Fibroblast of the conjunctiva (primary cell): ENCODE results near the gene TLL1.

Source experiments
- DNase-seq: peaks from one replicate; pipeline ENCODE4 v3.0.0-alpha.2; 2010; ENCODE audit warnings: low read depth

Gene TLL1

GRCh38 chr4:165872461-165873297 lies at the start of gene TLL1:
Gene TLL1 (plus strand): TSS chr4:165873237. CDS start chr4:165873905, 668 bp downstream.
- no peak for DNase-seq

GRCh38 chr4:165826166-165826565 lies 46.9 kb upstream of the TLL1 start:
- no peak for DNase-seq

DNA sequence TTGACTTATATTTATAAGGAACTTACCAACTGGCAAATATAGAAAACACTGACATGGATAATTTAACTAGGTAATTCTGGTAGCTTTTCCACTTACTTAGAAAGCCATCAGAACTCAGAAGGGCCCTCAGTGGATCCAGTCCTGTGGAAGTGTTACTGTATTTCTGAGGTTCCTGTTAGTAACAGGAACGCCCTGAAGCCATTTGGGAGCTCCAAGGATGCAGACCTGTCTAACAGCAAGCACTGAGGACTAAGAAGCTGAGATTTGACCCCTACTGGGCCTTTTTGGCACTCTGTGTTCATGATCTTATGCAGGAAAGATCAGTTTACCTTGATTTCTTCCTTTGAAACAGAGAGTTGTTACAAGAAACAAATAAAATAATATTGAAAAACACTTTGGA lies 46.0 kb upstream of the TLL1 start:
- DNase-seq: no peak

DNA sequence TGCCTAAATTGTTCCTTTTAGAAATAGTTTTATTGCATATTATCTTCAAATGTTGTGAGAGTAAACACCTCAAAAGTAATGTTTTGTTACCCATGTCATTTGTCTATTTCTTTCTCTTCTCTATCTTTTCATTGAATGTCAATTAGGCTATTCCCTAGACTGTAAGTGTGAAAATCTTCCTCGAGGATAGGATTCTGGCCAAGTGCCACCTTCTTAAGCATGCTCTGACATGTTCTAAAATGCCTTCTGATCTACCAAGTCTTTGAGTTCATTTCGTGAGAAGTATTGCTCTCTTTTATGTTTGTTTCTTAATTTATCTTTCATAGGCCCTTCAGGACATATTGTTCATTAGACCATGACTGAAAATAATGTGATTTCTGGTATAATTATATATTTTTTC lies 44.1 kb upstream of the TLL1 start:
- no peak for DNase-seq

GRCh38 chr4:165834116-165834515 lies 38.9 kb upstream of the TLL1 start:
- no peak for DNase-seq

DNA sequence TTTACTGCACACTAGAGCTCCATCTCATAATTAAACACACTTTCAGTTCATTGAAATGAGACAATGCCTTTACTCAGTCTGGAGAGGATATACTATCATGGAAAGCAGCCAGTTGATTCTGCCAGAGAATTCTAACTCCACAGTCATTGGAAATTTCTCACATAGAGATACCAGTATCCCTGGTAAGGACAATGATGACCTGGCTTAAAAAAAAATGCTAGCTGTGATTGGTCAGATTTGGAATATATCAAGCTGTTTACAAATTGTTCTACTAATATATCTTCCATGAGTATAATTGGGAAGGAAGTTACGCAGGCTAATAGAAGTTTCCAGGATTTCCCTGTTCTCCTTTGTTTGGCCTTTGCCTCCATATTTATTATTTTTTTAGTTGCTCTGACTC lies 34.5 kb upstream of the TLL1 start:
- DNase-seq: no peak

GRCh38 chr4:165839615-165840333 lies 33.3 kb upstream of the TLL1 start:
- DNase-seq: no peak

GRCh38 chr4:165842684-165843083 lies 30.4 kb upstream of the TLL1 start:
- no peak for DNase-seq

- DNase-seq: no peak
Measured at GRCh38 chr4:165844161-165844560, 28.9 kb upstream of the TLL1 start.

DNA sequence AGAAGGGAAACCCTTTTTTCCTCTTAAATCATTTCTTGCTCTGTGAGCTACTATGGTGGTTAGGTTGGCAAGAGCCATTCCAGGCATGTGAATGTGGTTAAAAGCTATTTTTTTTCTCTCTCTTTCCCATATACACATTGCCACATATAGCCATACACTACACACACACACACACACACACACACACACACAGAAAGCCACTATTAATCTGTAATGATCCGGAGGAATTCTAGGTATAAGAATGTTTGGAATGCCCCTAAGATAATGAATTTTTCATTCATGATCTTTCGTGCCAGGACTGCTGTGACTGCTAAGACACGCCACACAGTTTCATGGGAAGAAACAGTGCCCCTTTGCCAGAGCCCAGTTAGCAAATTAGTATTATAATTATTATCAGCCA lies 21.8 kb upstream of the TLL1 start:
- no peak for DNase-seq

DNA sequence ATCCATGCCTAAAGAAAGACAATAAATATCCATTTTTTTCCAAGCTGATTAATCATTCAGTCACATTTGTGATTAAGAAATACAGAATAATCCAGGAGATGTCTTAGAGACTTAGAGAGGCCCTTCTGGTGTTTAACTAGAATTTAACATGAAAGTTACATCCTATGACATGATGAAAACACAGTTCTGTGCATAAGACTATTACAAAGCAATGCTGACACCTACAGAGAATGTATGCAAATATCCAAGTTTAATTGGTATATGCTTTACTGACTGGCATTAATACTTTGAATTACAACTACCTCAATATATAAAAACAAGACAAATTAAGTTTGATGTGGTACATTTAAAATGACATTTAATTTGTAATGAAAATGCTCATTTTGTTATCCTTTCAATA lies 17.8 kb upstream of the TLL1 start:
- no peak for DNase-seq

GRCh38 chr4:165861363-165861762 lies 11.7 kb upstream of the TLL1 start:
- DNase-seq: no peak

DNA sequence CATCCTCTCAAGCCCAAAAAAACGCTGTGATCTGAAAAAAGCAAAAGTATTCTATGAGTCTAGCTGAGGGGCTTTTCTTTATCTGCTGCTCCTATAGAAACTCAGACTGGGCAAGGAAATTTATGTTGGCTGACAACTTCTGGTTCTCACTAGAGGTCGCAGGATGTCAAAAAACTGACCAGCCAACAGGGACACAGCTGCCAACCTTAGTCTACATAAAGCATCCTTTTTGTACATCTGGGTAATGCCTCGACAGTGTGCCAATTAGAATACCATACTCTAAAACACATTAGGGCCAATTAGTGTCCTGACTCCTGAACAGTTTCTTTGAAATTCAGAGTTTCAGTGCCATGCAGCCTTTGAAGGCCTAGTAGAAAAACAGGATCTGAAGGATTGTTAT lies 8.8 kb upstream of the TLL1 start:
- no peak for DNase-seq

DNA sequence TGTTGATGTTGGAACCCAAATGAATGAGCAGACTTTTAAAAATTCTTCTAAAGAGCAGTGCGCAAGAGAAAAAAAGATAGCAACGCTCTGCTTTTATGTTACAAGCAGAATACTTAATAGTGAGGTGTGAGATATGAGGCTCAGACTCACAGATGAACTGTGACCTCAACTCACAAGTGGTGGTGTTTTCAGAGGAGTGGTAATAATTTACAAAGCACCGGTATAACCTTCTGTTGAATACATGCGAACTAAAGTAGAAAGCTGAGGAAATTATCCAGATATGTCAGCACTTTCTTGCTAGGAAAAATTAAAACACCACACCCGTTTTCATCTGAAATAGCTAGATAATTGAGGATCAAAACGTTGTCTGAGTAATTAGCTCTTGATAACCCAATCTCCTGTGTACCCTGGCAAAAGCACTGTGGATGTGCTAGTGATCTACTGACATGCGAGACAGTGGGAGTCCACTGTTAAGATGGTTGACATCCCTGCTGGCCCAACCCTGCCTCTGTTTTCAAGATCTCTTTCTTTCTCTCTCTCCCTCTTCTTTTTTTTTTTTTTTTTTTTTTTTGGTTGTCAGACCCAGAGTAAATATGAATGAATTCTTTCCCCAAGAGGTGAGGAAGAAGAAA lies 6.9 kb upstream of the TLL1 start:
- no peak for DNase-seq

- no peak for DNase-seq
Measured at GRCh38 chr4:165867961-165868360, 5.1 kb upstream of the TLL1 start.

DNA sequence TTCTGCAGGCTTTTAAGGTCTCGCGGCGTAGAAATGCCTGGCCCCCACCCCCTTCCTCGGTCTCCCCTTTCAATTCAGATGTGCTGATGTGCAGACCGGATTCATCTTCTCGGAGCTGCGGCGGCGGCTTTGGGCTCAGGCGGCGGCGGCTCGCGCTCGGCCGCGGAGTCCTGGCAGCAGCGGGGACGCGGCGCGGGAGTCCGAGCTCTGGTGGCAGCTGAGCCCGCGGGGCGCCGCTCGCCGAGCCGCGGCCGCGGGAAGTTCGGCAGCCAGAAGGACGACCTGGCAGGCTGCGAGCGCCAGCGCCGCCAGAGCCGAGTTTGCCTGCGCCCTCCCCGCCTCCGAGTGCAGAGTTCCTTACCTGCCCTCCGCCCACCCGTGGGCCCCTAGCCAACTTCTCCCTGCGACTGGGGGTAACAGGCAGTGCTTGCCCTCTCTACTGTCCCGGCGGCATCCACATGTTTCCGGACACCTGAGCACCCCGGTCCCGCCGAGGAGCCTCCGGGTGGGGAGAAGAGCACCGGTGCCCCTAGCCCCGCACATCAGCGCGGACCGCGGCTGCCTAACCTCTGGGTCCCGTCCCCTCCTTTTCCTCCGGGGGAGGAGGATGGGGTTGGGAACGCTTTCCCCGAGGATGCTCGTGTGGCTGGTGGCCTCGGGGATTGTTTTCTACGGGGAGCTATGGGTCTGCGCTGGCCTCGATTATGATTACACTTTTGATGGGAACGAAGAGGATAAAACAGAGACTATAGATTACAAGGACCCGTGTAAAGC lies 448 bp downstream of the TLL1 start:
- DNase-seq: no peak

DNA sequence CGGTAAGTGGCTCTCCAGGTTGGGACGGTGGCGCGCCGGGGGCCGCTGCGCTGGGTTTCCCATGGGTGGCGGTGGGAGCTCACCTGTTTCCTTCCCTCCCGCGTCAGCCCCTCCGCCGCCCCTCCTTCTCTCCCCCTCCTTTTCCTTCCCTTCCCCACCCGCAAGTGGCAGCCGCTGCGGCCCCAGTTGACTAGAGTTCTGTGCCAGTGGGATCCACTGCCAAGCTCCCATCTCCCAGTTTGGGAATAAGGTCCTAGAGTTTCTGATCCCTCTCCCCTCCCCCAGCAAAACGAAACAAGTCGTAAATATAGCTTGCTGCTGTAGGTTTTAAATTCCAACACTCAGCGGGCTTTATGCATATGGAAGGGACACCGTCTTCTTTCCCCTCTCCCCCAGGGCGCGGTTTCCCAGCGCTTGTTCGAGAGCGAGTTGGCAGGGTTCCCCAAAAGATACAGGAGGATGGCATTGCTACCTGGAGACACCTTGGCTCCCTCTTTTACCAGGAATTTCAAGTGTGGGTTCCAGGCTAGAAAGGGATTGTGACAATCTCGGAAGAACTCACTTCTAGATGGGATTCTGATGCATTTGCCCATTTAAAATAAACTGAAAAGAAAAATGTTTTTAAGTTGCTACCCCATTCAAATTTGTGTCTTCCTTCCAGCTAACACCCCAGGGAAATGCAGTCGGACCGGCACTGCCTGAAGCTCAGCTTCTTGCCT lies 1.2 kb downstream of the TLL1 start:
- no peak for DNase-seq

DNA sequence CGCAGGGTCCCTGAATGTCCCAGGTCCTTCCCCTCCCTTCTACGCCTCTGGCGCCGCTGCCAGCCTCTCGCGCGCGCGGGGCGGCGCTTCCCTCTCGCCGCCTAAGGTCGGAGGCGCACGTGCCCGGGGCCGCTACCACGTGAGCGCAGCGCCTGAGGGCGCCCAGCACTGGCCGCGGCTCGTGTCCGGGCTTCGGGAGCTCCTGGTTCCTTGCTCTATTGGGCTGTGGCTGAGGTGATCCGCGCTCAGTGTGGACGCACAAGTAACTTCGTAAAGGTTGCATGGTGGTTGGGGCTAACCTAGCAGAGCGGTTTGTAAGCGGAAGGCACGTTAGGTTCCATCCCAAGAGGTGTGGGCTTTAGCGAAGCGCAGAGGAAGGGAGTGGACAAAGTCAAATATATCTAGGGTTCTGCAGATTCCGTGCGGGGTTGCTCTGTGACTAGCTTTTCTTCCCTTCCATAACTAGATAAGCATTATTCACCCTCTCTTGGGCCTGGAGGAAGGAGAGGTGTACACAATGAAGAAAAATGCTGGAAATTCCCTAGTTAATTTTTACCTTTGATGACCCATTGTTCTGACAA lies 1.8 kb downstream of the TLL1 start:
- no peak for DNase-seq

DNA sequence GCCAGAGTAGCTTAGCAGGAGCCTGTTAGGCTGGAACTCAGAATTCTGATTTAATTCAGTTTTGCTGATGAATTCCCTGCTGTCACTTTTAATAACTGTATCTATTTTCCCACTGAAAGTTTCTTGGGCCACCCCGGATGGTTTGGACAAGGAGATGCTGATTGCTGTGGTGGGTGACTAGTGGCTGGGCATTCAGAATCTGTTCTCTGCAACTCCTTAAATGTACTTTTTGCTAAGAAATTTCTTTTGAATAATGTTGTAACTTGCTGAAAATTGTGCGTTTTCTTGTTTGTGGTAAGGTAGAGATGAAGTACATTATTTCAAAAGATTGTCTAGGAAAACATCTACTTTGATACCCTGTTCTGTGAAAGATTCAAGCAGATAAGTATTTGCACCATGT lies 2.4 kb downstream of the TLL1 start:
- DNase-seq: no peak

DNA sequence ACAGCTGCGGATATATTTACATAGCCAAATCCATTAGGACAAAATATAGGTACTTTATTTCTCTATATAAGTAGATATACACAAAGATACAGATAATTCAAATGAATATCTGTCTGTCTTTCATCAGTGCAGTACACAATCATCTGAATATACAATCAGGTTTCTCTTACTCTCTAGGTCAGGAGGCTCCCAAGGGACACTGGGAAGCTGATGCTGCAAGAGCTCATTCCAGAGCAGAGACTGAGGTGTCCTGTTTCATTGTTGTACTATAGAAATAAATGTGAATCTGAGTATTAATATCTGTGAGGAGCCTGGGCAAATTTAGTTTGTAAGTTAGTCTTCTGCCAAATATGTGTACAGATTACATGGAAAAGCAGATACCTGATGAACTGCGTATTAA lies 4.2 kb downstream of the TLL1 start:
- DNase-seq: peak; percentile 22

- DNase-seq: peak; percentile 10
Measured at GRCh38 chr4:165879641-165880040, 6.6 kb downstream of the TLL1 start.
